Neural cell (in vitro differentiated cells): Measurements from ENCODE around the gene SLC1A2. TPM values are rescaled to one million over a fixed set of nuclear protein-coding genes. Genes with fewer than 3 reads are reported as not detected.

Experiments
- H2AFZ ChIP-seq: fragments of 200-600, 300-800 bp; sonication (generic), shearing (Covaris generic); 2 replicates; pipeline ENCODE4 v1.6.0; 2014; ENCODE audit warnings: low read depth, mild to moderate bottlenecking, antibody characterized with exemption, low read length, moderate library complexity
- H3F3A ChIP-seq: fragments of 200-600 bp; shearing (Covaris generic); 2 replicates; pipeline ENCODE4 v1.6.1; 2016; ENCODE audit warnings: mild to moderate bottlenecking, moderate library complexity, mixed read lengths, antibody characterized with exemption, low read length; ENCODE audit not compliant: insufficient read depth, poor library complexity, severe bottlenecking
- H3K27ac ChIP-seq: fragments of 200-600, 300-800 bp; sonication (generic), shearing (Covaris generic); 2 replicates; pipeline ENCODE4 v1.5.1; 2014; ENCODE audit warnings: mild to moderate bottlenecking, low read length, moderate library complexity
- H3K27me3 ChIP-seq: fragments of 300-800, 200-600 bp; sonication (generic), shearing (Covaris generic); 2 replicates; pipeline ENCODE4 v1.6.0; 2014; ENCODE audit warnings: mild to moderate bottlenecking, low read depth, low read length, moderate library complexity; ENCODE audit not compliant: insufficient read depth
- H3K36me3 ChIP-seq: fragments of 300-800, 200-600 bp; sonication (generic), shearing (Covaris generic); 2 replicates; pipeline ENCODE4 v1.5.1; 2014; ENCODE audit warnings: mild to moderate bottlenecking, antibody characterized with exemption, low read length, moderate library complexity; ENCODE audit not compliant: insufficient read depth
- H3K4me2 ChIP-seq: fragments of 300-800, 200-600 bp; sonication (generic), shearing (Covaris generic); 2 replicates; pipeline ENCODE4 v1.6.0; 2014; ENCODE audit warnings: mild to moderate bottlenecking, low read length
- H3K4me3 ChIP-seq: fragments of 300-800, 200-600 bp; sonication (generic), shearing (Covaris generic); 2 replicates; pipeline ENCODE4 v1.5.1; 2014; ENCODE audit warnings: mild to moderate bottlenecking, low read length, moderate library complexity
- H3K79me2 ChIP-seq: fragments of 200-600 bp; shearing (Covaris generic); replicated peaks from 2 replicates; pipeline ENCODE4 v1.6.0; 2014; ENCODE audit warnings: mild to moderate bottlenecking, low read length, moderate library complexity; ENCODE audit not compliant: insufficient read depth
- H3K9ac ChIP-seq: fragments of 300-800, 200-600 bp; sonication (generic), shearing (Covaris generic); 2 replicates; pipeline ENCODE4 v1.6.1; 2016; ENCODE audit warnings: mild to moderate bottlenecking, low read length, mixed read lengths
- H3K9me2 ChIP-seq: fragments of 200-600 bp; shearing (Covaris generic); 2 replicates; pipeline ENCODE4 v1.6.1; 2016; ENCODE audit warnings: mild to moderate bottlenecking, low read length, mixed read lengths; ENCODE audit not compliant: insufficient read depth
- H3K9me3 ChIP-seq: fragments of 200-600, 300-800 bp; sonication (generic), shearing (Covaris generic); 2 replicates; pipeline ENCODE4 v1.6.1; 2016; ENCODE audit warnings: mild to moderate bottlenecking, mixed run types, low read length, moderate library complexity, mixed read lengths
- H4K20me1 ChIP-seq: fragments of 200-600 bp; shearing (Covaris generic); 2 replicates; pipeline ENCODE4 v1.6.1; 2016; ENCODE audit warnings: mild to moderate bottlenecking, mixed run types; ENCODE audit not compliant: insufficient read depth
- CTCF ChIP-seq: fragments of 450-650 bp; IDR thresholded peaks from 2 replicates; pipeline ENCODE4 v1.5.1; 2014; ENCODE audit warnings: antibody characterized with exemption, mild to moderate bottlenecking, moderate library complexity; ENCODE audit not compliant: poor library complexity, severe bottlenecking
- EP300 ChIP-seq: fragments of 450-650 bp; conservative IDR thresholded peaks from 2 replicates; pipeline ENCODE4 v1.6.1; 2014; ENCODE audit warnings: antibody characterized with exemption, mild to moderate bottlenecking, moderate library complexity; ENCODE audit not compliant: poor library complexity, severe bottlenecking
- EZH2 ChIP-seq: fragments of 200-600, 300-800 bp; shearing (Covaris generic), sonication (generic); IDR thresholded peaks from 2 replicates; pipeline ENCODE4 v1.6.1; 2014; ENCODE audit warnings: antibody characterized with exemption, low read length, borderline replicate concordance, mild to moderate bottlenecking; ENCODE audit not compliant: insufficient read depth, poor library complexity, severe bottlenecking
- MXI1 ChIP-seq: fragments of 450-650 bp; conservative IDR thresholded peaks from 2 replicates; pipeline ENCODE4 v1.6.1; 2014; ENCODE audit warnings: antibody characterized with exemption, mild to moderate bottlenecking; ENCODE audit not compliant: poor library complexity, severe bottlenecking
- POLR2AphosphoS5 ChIP-seq: IDR thresholded peaks from 2 replicates; pipeline ENCODE4 v1.6.1; 2012
- RAD21 ChIP-seq: fragments of 450-650 bp; conservative IDR thresholded peaks from 2 replicates; pipeline ENCODE4 v1.6.1; 2014; ENCODE audit warnings: antibody characterized with exemption, mild to moderate bottlenecking, moderate library complexity
- SMC3 ChIP-seq: fragments of 450-650 bp; conservative IDR thresholded peaks from 2 replicates; pipeline ENCODE4 v1.6.1; 2014; ENCODE audit warnings: antibody characterized with exemption, mild to moderate bottlenecking, moderate library complexity; ENCODE audit not compliant: poor library complexity
- TAF1 ChIP-seq: IDR thresholded peaks from 2 replicates; pipeline ENCODE4 v1.6.1; 2012; ENCODE audit warnings: low read depth
- polyA plus RNA-seq: library from polyadenylated mRNA; depleted of rRNA; stranded (reverse); fragments of >200 nt; gene quantifications from 2 replicates; pipeline ENCODE4 v1.2.3, GENCODE V29; 2014
- TF ChIP-seq, protein P1 (sequence below): IDR thresholded peaks from 2 replicates; pipeline ENCODE4 v1.6.1; 2012; ENCODE audit warnings: borderline replicate concordance

The SLC1A2 gene
- polyA plus RNA-seq, 1 donor from 2014 or later = 134 TPM

DNA sequence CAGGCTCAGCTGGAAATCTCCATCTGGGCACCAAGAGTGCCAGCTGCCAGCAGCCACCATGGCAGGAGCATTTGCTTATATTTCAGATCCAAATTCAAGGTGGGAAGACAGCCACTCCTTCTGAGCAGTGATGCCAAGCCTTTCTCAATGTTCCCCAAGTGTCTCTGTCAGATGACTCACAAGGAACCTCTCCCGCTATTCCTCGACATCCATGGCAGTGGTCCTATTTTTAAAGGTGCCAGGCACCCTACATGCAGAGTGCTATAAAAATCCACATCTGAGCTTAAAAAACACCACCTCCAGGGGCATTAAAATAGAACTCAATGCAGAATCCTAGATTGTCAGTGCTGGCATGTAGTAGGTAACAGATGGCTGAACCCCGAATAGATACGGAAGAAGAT, 112.1 kb downstream of the SLC1A2 start:
- no peak overlapping the region for H3K27ac ChIP-seq

DNA sequence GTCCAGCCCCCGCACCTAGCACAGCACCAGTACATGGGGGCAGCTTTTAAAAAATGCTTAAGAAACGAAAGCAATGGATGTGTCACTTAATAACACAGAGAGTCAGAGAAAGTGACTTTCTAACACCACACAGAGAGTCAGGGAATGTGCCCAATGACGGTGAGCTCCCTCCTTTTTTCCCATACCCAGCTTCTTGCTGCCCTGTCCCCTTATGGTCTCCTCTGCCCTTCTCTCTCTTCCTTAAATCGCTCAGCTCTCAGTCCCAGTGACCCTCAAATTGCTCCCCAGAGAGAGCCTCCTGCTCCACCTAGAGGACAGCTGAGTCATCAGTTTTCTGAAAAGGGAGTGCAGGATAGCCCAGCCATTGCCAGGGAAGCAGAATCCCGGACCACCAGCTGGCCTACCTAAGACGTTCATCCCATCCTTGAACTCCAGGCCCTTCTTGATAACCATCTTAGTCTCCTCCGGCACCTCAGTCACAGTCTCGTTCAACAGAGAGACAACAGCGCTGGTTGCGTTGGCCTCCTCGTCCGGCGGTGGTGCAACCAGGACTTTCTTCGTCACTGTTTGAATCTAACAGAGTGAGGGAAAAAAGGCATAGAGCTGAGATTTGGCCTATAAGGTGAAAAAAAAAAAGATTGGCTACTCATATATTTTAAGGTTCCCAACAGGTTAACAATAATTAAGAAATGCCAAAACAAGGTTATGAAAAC, 113.5 kb downstream of the SLC1A2 start:
- H3F3A ChIP-seq = no peaks in the 10 kb centered on the region
- no peak overlapping the region for H3K4me3 ChIP-seq
- H3K9me2 ChIP-seq = no peaks in the 10 kb centered on the region
- no peak overlapping the region for H3K27ac ChIP-seq
- H3K27me3 ChIP-seq = no peaks in the 10 kb centered on the region
- no peaks in the 10 kb centered on the region for H3K79me2 ChIP-seq
- no peak overlapping the region for H3K9ac ChIP-seq
- no peaks in the 10 kb centered on the region for H3K9me3 ChIP-seq
- no peak overlapping the region for H2AFZ ChIP-seq
- peaks cover 5% of the 10 kb centered on the region for H3K36me3 ChIP-seq
- TF ChIP-seq CTCF (no peak), RAD21 (peak; percentile 30), POLR2AphosphoS5 (no peak)
- no peak overlapping the region for H3K4me2 ChIP-seq
- no peaks in the 10 kb centered on the region for H4K20me1 ChIP-seq

More for the DNA sequence above, 112.1 kb downstream of the SLC1A2 start:
- no peaks in the 10 kb centered on the region for H4K20me1 ChIP-seq
- no peaks in the 10 kb centered on the region for H3K9me2 ChIP-seq
- TF ChIP-seq POLR2AphosphoS5 = no peak
- TF ChIP-seq SMC3 = no peak
- no peak for TF ChIP-seq TAF1
- no peak for TF ChIP-seq CTCF
- TF ChIP-seq EZH2 = no peak
- TF ChIP-seq RAD21 = no peak
- no peak for TF ChIP-seq MXI1
- TF ChIP-seq EP300 = no peak
- TF ChIP-seq, protein P1, sequence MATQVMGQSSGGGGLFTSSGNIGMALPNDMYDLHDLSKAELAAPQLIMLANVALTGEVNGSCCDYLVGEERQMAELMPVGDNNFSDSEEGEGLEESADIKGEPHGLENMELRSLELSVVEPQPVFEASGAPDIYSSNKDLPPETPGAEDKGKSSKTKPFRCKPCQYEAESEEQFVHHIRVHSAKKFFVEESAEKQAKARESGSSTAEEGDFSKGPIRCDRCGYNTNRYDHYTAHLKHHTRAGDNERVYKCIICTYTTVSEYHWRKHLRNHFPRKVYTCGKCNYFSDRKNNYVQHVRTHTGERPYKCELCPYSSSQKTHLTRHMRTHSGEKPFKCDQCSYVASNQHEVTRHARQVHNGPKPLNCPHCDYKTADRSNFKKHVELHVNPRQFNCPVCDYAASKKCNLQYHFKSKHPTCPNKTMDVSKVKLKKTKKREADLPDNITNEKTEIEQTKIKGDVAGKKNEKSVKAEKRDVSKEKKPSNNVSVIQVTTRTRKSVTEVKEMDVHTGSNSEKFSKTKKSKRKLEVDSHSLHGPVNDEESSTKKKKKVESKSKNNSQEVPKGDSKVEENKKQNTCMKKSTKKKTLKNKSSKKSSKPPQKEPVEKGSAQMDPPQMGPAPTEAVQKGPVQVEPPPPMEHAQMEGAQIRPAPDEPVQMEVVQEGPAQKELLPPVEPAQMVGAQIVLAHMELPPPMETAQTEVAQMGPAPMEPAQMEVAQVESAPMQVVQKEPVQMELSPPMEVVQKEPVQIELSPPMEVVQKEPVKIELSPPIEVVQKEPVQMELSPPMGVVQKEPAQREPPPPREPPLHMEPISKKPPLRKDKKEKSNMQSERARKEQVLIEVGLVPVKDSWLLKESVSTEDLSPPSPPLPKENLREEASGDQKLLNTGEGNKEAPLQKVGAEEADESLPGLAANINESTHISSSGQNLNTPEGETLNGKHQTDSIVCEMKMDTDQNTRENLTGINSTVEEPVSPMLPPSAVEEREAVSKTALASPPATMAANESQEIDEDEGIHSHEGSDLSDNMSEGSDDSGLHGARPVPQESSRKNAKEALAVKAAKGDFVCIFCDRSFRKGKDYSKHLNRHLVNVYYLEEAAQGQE = no peak
- H3K79me2 ChIP-seq = no peaks in the 10 kb centered on the region
- no peak overlapping the region for H2AFZ ChIP-seq
- no peaks in the 10 kb centered on the region for H3K27me3 ChIP-seq
- no peak overlapping the region for H3K4me3 ChIP-seq
- H3K9ac ChIP-seq = no peak overlapping the region
- no peaks in the 10 kb centered on the region for H3K9me3 ChIP-seq
- no peaks in the 10 kb centered on the region for H3K36me3 ChIP-seq
- H3K4me2 ChIP-seq = no peak overlapping the region
- H3F3A ChIP-seq = no peaks in the 10 kb centered on the region
